ENCODE data around the gene LYSMD3. TPM values are rescaled to one million over a fixed set of nuclear protein-coding genes. Genes with fewer than 3 reads are reported as not detected.
"Not testable (repeated sequence)": the region's sequence is repeated elsewhere in the genome, so short reads cannot be mapped to it uniquely, and the experiment has no call there.

LYSMD3 gene
- 18.7 TPM for total RNA-seq
- polyA plus RNA-seq (ENCODE audit: insufficient read depth, low read depth, low replicate concordance): 7.3 TPM
- long read RNA-seq, donor 1, full-length matches to known transcripts: 3 of 3 reads
- long read RNA-seq, donor 1, partial matches to known transcripts: 0 of 3 reads
- long read RNA-seq, donor 1, other reads (novel, unspliced or antisense): 0 of 3 reads
- long read RNA-seq, donor 2, full-length matches to known transcripts: 4 of 4 reads
- long read RNA-seq, donor 2, partial matches to known transcripts: 0 of 4 reads
- long read RNA-seq, donor 2, other reads (novel, unspliced or antisense): 0 of 4 reads
- long read RNA-seq, donor 3, full-length matches to known transcripts: 10 of 10 reads
- long read RNA-seq, donor 3, partial matches to known transcripts: 0 of 10 reads
- long read RNA-seq, donor 3, other reads (novel, unspliced or antisense): 0 of 10 reads
- long read RNA-seq, donor 4, full-length matches to known transcripts: 7 of 7 reads
- long read RNA-seq, donor 4, partial matches to known transcripts: 0 of 7 reads
- long read RNA-seq, donor 4, other reads (novel, unspliced or antisense): 0 of 7 reads
- long read RNA-seq, donor 5: 0 reads
- long read RNA-seq, donor 6, full-length matches to known transcripts: 13 of 13 reads
- long read RNA-seq, donor 6, partial matches to known transcripts: 0 of 13 reads
- long read RNA-seq, donor 6, other reads (novel, unspliced or antisense): 0 of 13 reads
- long read RNA-seq, donor 7, full-length matches to known transcripts: 14 of 15 reads
- long read RNA-seq, donor 7, partial matches to known transcripts: 0 of 15 reads
- long read RNA-seq, donor 7, other reads (novel, unspliced or antisense): 1 of 15 reads
- long read RNA-seq, donor 8, full-length matches to known transcripts: 12 of 12 reads
- long read RNA-seq, donor 8, partial matches to known transcripts: 0 of 12 reads
- long read RNA-seq, donor 8, other reads (novel, unspliced or antisense): 0 of 12 reads
- long read RNA-seq, donor 9, full-length matches to known transcripts: 3 of 3 reads
- long read RNA-seq, donor 9, partial matches to known transcripts: 0 of 3 reads
- long read RNA-seq, donor 9, other reads (novel, unspliced or antisense): 0 of 3 reads
- long read RNA-seq, donor 10, full-length matches to known transcripts: 9 of 9 reads
- long read RNA-seq, donor 10, partial matches to known transcripts: 0 of 9 reads
- long read RNA-seq, donor 10, other reads (novel, unspliced or antisense): 0 of 9 reads

- H3K9me3 ChIP-seq (ENCODE audit: control insufficient read depth in 2 of 3, insufficient read depth in 1 of 3, low read length in 3 of 3): no peaks in the 10 kb centered on the region
- intact Hi-C loops (cut with DNase I): no loop called here
- peak within 1 kb of the TSS; percentile 94 to 98 for H3K27ac ChIP-seq (ENCODE audit: low read depth in 2 of 2, low read length in 2 of 2)
- no peak for TF ChIP-seq CTCF (IDR thresholded peaks at IDR 0.05; ENCODE audit: borderline replicate concordance, extremely low read depth, insufficient read depth)
- FAIRE-seq (no peak), DNase-seq (peak; percentile 97 to 100 (median 98))
- peak within 1 kb of the TSS; percentile 93 to 99 (median 97) for H3K9ac ChIP-seq (ENCODE audit: low read length in 3 of 3)
- no peaks in the 10 kb centered on the region for H3K27me3 ChIP-seq (ENCODE audit: control insufficient read depth, insufficient read depth, low read length)
- H3K4me1 ChIP-seq (ENCODE audit: control insufficient read depth in 2 of 3, insufficient read depth in 2 of 3, low read depth in 1 of 3, low read length in 3 of 3): peaks cover 2 to 4% (median 2%) of the 10 kb centered on the region in 3 donors
- peak within 1 kb of the TSS; percentile 99 for H3K4me3 ChIP-seq (ENCODE audit: low read length in 3 of 3)
- no peaks in the 10 kb centered on the region for H3K36me3 ChIP-seq (ENCODE audit: control insufficient read depth in 2 of 3, insufficient read depth in 3 of 3, low read length in 3 of 3)
Observed at GRCh38 chr5:90529194-90529938, at the start of gene LYSMD3. LYSMD3 (minus strand) TSS chr5:90529584; CDS start chr5:90525289, 4,295 bp downstream.

GRCh38 chr5:90576566-90576965 lies 47.2 kb upstream of the LYSMD3 start:
- H3K4me1 ChIP-seq (ENCODE audit: control insufficient read depth in 2 of 3, insufficient read depth in 2 of 3, low read depth in 1 of 3, low read length in 3 of 3); intact Hi-C loops (cut with DNase I); H3K4me3 ChIP-seq (ENCODE audit: low read length in 3 of 3); H3K27me3 ChIP-seq (ENCODE audit: control insufficient read depth, insufficient read depth, low read length); H3K36me3 ChIP-seq (ENCODE audit: control insufficient read depth in 2 of 3, insufficient read depth in 3 of 3, low read length in 3 of 3); H3K27ac ChIP-seq (ENCODE audit: low read depth in 2 of 2, low read length in 2 of 2); H3K9me3 ChIP-seq (ENCODE audit: control insufficient read depth in 2 of 3, insufficient read depth in 1 of 3, low read length in 3 of 3); DNase-seq; H3K9ac ChIP-seq (ENCODE audit: low read length in 3 of 3); FAIRE-seq: not testable (repeated sequence)

- DNase-seq: no peak
- no peak for TF ChIP-seq CTCF (IDR thresholded peaks at IDR 0.05; ENCODE audit: borderline replicate concordance, extremely low read depth, insufficient read depth)
- Histone ChIP-seq H3K9me3 (ENCODE audit: control insufficient read depth in 2 of 3, insufficient read depth in 1 of 3, low read length in 3 of 3) (peaks cover 0 to 2% (median 0%) of the 10 kb centered on the region in 3 donors), H3K9ac (ENCODE audit: low read length in 3 of 3) (no peak overlapping the region), H3K36me3 (ENCODE audit: control insufficient read depth in 2 of 3, insufficient read depth in 3 of 3, low read length in 3 of 3) (no peaks in the 10 kb centered on the region), H3K4me1 (ENCODE audit: control insufficient read depth in 2 of 3, insufficient read depth in 2 of 3, low read depth in 1 of 3, low read length in 3 of 3) (no peaks in the 10 kb centered on the region), H3K27ac (ENCODE audit: low read depth in 2 of 2, low read length in 2 of 2) (no peak overlapping the region), H3K27me3 (ENCODE audit: control insufficient read depth, insufficient read depth, low read length) (no peaks in the 10 kb centered on the region), H3K4me3 (ENCODE audit: low read length in 3 of 3) (no peak overlapping the region)
- intact Hi-C loops (cut with DNase I): no loop called here
- FAIRE-seq: no peak
Observed at GRCh38 chr5:90575712-90576111, 46.3 kb upstream of the LYSMD3 start.
